Measurements from ENCODE around the gene SPEM1. TPM values are rescaled to one million over a fixed set of nuclear protein-coding genes. Genes with fewer than 3 reads are reported as not detected.

SPEM1 gene
- total RNA-seq, 1 donor from 2014 or later = 0.26 TPM

DNA sequence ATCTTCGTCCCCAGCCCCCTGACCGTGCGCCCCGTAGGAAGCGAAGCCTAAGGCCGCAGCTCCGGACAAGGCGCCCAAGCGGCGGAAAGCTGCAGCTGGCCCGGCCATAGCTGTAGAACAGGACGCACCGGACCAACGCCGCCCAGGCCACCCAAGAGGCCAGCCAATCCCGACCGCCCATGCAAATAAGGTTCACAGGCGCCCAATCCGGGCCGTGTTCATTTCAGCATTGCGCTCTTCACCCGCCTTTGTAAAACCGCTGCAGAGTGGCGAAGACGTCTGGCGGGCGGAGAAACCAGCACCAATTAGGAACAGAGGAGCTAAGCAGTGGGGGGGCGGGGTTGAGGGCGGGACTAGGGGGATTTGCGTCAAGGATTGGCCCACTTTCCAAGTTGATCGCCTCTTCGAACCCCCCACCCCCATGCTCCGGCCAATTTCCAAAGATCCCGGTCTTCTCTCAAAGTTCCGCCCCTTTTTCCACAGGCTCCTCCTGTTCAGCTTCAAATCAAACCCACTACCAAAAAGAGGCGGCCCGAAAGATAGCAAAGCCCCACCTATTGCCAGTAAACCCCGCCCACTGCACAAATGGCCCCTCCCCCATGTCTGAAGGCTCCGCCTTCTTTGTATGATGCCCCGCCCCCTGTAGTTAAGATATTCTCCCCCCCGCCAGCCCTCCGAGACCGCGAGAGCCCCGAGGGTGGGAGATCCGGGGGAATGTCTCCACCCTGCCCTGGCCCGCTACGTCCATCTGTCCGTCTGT is 16.0 kb upstream of the SPEM1 start, which contains the start of gene TMEM256:
TSS of gene TMEM256 (minus strand) at position 121 of the 760 bp plus-strand sequence. CDS start at position 108, 13 bp downstream.
- Mint-ChIP-seq H3K4me3 (peak within 1 kb of the TSS; percentile 97), H3K27ac (ENCODE audit: unreplicated experiment) (peak within 1 kb of the TSS; percentile 92), H3K4me1 (peaks cover 43% of the 10 kb centered on the region), H3K9me3 (no peaks in the 10 kb centered on the region), H3K27me3 (ENCODE audit: low read depth) (no peaks in the 10 kb centered on the region), H3K36me3 (ENCODE audit: low read depth) (peaks cover 5% of the 10 kb centered on the region)
- DNase-seq (ENCODE audit: low read depth, low spot score) = peak; percentile 94
- peak; percentile 19 for TF ChIP-seq CTCF (conservative IDR thresholded peaks at IDR 0.05)

GRCh38 chr17:7404737-7405349 is 15.3 kb upstream of the SPEM1 start:
- peaks cover 11% of the 10 kb centered on the region for H3K36me3 Mint-ChIP-seq (ENCODE audit: low read depth)

DNA sequence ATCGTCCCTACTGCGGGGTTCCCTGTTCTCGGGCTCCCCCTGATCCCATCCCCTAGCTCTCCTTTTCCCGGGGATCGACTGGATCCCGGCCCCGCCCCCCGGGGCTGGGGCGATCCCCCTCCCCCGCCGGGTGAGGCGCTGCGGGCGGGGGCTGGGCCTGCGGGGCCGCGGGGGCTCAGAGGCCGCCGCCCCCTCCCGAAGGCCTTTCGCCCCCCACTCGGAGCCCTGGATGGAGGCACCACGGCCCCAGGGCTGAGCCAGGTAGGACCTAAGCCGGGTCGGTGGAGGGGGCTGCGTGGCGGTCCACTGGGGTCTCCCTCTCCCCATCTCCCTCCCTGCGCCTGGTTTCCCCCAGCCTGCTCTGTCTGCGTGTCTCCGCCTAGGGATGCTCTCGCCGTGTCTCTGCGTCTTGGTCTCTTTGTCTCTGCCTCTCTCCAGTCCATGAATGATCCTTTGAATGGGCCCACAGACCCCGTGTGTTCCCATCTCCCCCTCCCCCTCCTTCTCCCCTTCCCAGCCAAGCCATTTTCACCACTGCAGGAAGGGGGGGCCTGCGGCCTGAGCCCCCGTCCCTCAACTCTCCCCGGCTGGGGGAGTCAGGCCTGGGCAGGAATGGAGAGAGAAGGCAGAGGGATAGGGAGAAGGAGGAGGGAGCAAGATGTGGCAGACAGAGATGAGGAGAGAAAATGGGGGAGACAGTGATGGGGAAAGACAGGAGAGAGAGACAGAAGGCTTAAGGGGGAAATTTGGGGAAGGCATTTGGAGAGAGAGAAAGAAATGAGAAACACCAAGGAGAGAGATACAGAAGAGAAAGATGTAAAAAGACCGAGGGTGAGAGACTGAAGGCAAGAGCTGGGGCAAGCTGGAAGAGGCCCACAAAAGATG is 14.5 kb upstream of the SPEM1 start:
- Mint-ChIP-seq H3K27me3 (ENCODE audit: low read depth) (no peaks in the 10 kb centered on the region), H3K9me3 (no peaks in the 10 kb centered on the region)
- no peak for TF ChIP-seq CTCF (conservative IDR thresholded peaks at IDR 0.05)

More at GRCh38 chr17:7404737-7405349, 15.3 kb upstream of the SPEM1 start:
- Mint-ChIP-seq H3K9me3 (no peaks in the 10 kb centered on the region), H3K27ac (ENCODE audit: unreplicated experiment) (peak overlapping the region; percentile 91), H3K4me3 (peak overlapping the region; percentile 97), H3K4me1 (peaks cover 39% of the 10 kb centered on the region), H3K27me3 (ENCODE audit: low read depth) (no peaks in the 10 kb centered on the region)
- TF ChIP-seq CTCF (conservative IDR thresholded peaks at IDR 0.05) = peak; percentile 12
- no peak for DNase-seq (ENCODE audit: low read depth, low spot score)

DNA sequence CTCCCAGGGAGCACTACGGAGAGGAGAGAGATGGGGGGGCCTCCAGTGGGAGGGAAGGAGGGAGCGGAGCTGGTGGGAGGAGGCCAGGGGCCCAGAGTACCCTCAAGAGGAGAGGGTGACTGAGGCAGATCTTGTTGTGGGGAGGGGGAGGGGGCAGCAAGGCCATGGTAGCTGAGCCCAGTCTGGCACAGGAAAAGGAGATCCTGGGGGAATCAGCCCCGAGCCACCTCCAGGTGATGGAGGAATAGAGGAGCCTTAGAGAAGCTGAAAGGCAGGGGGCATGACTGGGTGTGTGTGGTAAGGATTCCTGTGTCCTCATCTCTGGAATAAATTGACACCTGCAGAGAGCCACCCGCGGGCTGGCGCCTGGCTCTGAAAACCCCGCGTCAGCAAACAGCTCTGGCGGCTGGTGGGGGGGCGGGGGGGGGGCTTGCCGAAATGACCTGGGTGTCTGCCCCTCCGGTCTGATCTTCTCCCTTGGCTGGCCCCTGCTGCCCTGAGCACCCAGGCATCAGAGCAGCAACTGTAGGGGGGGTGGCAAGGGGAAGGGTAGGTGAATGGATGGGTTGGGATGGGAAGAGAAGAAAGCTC is 13.8 kb upstream of the SPEM1 start:
- no peaks in the 10 kb centered on the region for H3K9me3 Mint-ChIP-seq
- H3K27me3 Mint-ChIP-seq (ENCODE audit: low read depth) = no peaks in the 10 kb centered on the region
- no peak for DNase-seq (ENCODE audit: low read depth, low spot score)
- H3K4me3 Mint-ChIP-seq = peak overlapping the region; percentile 94
- peaks cover 38% of the 10 kb centered on the region for H3K4me1 Mint-ChIP-seq
- H3K27ac Mint-ChIP-seq (ENCODE audit: unreplicated experiment) = no peak overlapping the region
- H3K36me3 Mint-ChIP-seq (ENCODE audit: low read depth) = peaks cover 17% of the 10 kb centered on the region
- TF ChIP-seq CTCF (conservative IDR thresholded peaks at IDR 0.05) = no peak

More for the DNA sequence above, 14.5 kb upstream of the SPEM1 start:
- Mint-ChIP-seq H3K36me3 (ENCODE audit: low read depth) (peaks cover 17% of the 10 kb centered on the region), H3K4me3 (peak overlapping the region; percentile 94), H3K4me1 (peaks cover 38% of the 10 kb centered on the region), H3K27ac (ENCODE audit: unreplicated experiment) (peak overlapping the region; percentile 96)
- DNase-seq (ENCODE audit: low read depth, low spot score) = peak; percentile 16

- Mint-ChIP-seq H3K27ac (ENCODE audit: unreplicated experiment) (peak overlapping the region; percentile 67), H3K9me3 (no peaks in the 10 kb centered on the region), H3K27me3 (ENCODE audit: low read depth) (no peaks in the 10 kb centered on the region), H3K4me3 (peak overlapping the region; percentile 74), H3K36me3 (ENCODE audit: low read depth) (peaks cover 14% of the 10 kb centered on the region), H3K4me1 (peaks cover 34% of the 10 kb centered on the region)
- DNase-seq (ENCODE audit: low read depth, low spot score) = no peak
- no peak for TF ChIP-seq CTCF (conservative IDR thresholded peaks at IDR 0.05)
Measured at GRCh38 chr17:7407082-7407481, 13.0 kb upstream of the SPEM1 start.

Measured in neural crest cell (in vitro differentiated cells).